MM.1S (cell line): Measurements from ENCODE around the gene NUDT5.

ENCODE experiments used
- DNase-seq: peaks from one replicate; pipeline ENCODE4 v3.0.0-alpha.2; 2015
- H2AFZ ChIP-seq: fragments of 300-600 bp; sonication (generic); 2 replicates; pipeline ENCODE4 v1.6.0; 2016; ENCODE audit warnings: antibody characterized with exemption, low read length
- H3F3A ChIP-seq: fragments of 300-600 bp; sonication (generic); 2 replicates; pipeline ENCODE4 v1.6.1; 2016; ENCODE audit warnings: mild to moderate bottlenecking, antibody characterized with exemption, low read length, moderate library complexity, mixed read lengths; ENCODE audit not compliant: insufficient read depth
- H3K27ac ChIP-seq: fragments of 300-600 bp; sonication (generic); 2 replicates; pipeline ENCODE4 v1.5.1; 2016; ENCODE audit warnings: mild to moderate bottlenecking, low read length
- H3K27me3 ChIP-seq: fragments of 300-600 bp; sonication (generic); replicated peaks from 2 replicates; pipeline ENCODE4 v1.6.0; 2016; ENCODE audit warnings: low read length; ENCODE audit not compliant: insufficient read depth
- H3K36me3 ChIP-seq: fragments of 300-600 bp; sonication (generic); replicated peaks from 2 replicates; pipeline ENCODE4 v1.6.1; 2016; ENCODE audit warnings: mild to moderate bottlenecking, low read length, mixed read lengths; ENCODE audit not compliant: insufficient read depth
- H3K4me1 ChIP-seq: fragments of 300-600 bp; sonication (generic); 2 replicates; pipeline ENCODE4 v1.6.1; 2016; ENCODE audit warnings: low read length, mixed read lengths
- H3K4me2 ChIP-seq: fragments of 300-600 bp; sonication (generic); 2 replicates; pipeline ENCODE4 v1.6.0; 2016; ENCODE audit warnings: low read depth, low read length
- H3K4me3 ChIP-seq: fragments of 300-600 bp; sonication (generic); 2 replicates; pipeline ENCODE4 v1.5.1; 2016; ENCODE audit warnings: low read length, mixed read lengths
- H3K79me2 ChIP-seq: fragments of 300-600 bp; sonication (generic); 2 replicates; pipeline ENCODE4 v1.6.1; 2016; ENCODE audit warnings: mixed run types, low read length, mixed read lengths
- H3K9ac ChIP-seq: fragments of 300-600 bp; sonication (generic); 2 replicates; pipeline ENCODE4 v1.6.1; 2016; ENCODE audit warnings: low read length, mixed read lengths
- H3K9me2 ChIP-seq: fragments of 300-600 bp; sonication (generic); replicated peaks from 2 replicates; pipeline ENCODE4 v1.6.1; 2016; ENCODE audit warnings: mild to moderate bottlenecking, low read length, mixed read lengths; ENCODE audit not compliant: insufficient read depth
- H3K9me3 ChIP-seq: fragments of 300-600 bp; sonication (generic); replicated peaks from 2 replicates; pipeline ENCODE4 v1.6.1; 2016; ENCODE audit warnings: mild to moderate bottlenecking, low read length, mixed read lengths; ENCODE audit not compliant: insufficient read depth
- H4K20me1 ChIP-seq: fragments of 300-600 bp; sonication (generic); 2 replicates; pipeline ENCODE4 v1.6.1; 2016; ENCODE audit warnings: mild to moderate bottlenecking, low read length, moderate library complexity, mixed read lengths; ENCODE audit not compliant: insufficient read depth
- EZH2 ChIP-seq: fragments of 300-600 bp; sonication (generic); optimal IDR thresholded peaks from 2 replicates; pipeline ENCODE3; 2017; ENCODE audit warnings: low read depth, mild to moderate bottlenecking, antibody characterized with exemption, low read length, mixed read lengths
- EZH2phosphoT487 ChIP-seq: fragments of 300-600 bp; sonication (generic); IDR thresholded peaks from 2 replicates; pipeline ENCODE4 v1.6.1; 2018; ENCODE audit warnings: antibody characterized with exemption, low read length
- TF ChIP-seq, protein P1 (sequence below): fragments of 300-600 bp; sonication (generic); IDR thresholded peaks from 2 replicates; pipeline ENCODE4 v1.5.1; 2016; ENCODE audit warnings: antibody characterized with exemption, low read length, mixed read lengths

Gene NUDT5

DNA sequence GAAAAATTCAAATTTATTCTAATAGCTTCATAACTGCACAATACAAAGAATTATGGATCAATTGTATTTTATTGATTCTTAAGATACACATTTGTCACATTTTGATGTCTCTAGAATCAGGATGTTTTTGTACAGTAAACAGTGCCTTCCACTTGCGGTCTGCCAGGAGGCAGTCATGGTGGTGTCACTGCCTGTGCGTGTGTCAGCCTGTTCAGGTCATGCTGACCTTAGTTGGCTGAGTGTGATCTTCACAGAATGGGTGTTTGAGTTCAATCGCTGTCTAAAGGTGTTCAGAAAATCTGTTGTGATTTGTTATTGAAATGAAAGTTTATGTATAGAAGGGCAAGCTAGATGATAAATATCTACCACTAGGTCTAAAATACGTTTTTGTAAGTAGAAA lies 45.5 kb downstream of the NUDT5 start:
- Histone ChIP-seq H3K79me2 (no peaks in the 10 kb centered on the region), H3F3A (no peaks in the 10 kb centered on the region), H3K4me1 (no peaks in the 10 kb centered on the region), H3K4me2 (no peak overlapping the region), H4K20me1 (no peaks in the 10 kb centered on the region), H3K9ac (no peak overlapping the region), H3K9me2 (no peaks in the 10 kb centered on the region), H3K36me3 (no peaks in the 10 kb centered on the region), H2AFZ (no peak overlapping the region), H3K4me3 (no peak overlapping the region), H3K27me3 (no peaks in the 10 kb centered on the region), H3K27ac (no peak overlapping the region), H3K9me3 (no peaks in the 10 kb centered on the region)
- no peak for TF ChIP-seq EZH2
- TF ChIP-seq, protein P1, sequence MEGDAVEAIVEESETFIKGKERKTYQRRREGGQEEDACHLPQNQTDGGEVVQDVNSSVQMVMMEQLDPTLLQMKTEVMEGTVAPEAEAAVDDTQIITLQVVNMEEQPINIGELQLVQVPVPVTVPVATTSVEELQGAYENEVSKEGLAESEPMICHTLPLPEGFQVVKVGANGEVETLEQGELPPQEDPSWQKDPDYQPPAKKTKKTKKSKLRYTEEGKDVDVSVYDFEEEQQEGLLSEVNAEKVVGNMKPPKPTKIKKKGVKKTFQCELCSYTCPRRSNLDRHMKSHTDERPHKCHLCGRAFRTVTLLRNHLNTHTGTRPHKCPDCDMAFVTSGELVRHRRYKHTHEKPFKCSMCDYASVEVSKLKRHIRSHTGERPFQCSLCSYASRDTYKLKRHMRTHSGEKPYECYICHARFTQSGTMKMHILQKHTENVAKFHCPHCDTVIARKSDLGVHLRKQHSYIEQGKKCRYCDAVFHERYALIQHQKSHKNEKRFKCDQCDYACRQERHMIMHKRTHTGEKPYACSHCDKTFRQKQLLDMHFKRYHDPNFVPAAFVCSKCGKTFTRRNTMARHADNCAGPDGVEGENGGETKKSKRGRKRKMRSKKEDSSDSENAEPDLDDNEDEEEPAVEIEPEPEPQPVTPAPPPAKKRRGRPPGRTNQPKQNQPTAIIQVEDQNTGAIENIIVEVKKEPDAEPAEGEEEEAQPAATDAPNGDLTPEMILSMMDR, result no peak
- no peak for TF ChIP-seq EZH2phosphoT487
- no peak for DNase-seq

DNA sequence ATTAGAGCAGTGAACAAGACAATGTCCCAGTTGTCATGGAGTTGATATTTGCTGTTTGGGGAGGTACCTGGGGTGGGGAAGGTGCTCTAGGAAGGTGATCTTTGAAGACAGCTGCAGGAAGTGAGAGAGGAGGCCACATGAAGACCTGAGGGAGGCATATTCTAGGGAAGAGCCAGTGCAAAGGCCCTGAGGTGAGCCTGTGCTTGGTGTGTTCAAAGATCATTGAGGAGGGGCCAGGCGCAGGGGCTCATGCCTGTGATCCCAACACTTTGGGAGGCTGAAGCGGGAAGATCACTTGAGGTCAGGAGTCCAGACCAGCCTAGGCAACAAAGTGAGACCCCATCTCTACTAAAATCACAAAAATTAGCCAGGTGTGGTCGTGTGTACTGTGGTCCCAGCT lies 51.2 kb downstream of the NUDT5 start:
- no peaks in the 10 kb centered on the region for H3K36me3 ChIP-seq
- no peaks in the 10 kb centered on the region for H3K27me3 ChIP-seq
- H3K4me2 ChIP-seq, result no peak overlapping the region
- no peaks in the 10 kb centered on the region for H3F3A ChIP-seq
- no peaks in the 10 kb centered on the region for H3K79me2 ChIP-seq
- no peaks in the 10 kb centered on the region for H3K9me2 ChIP-seq
- no peaks in the 10 kb centered on the region for H4K20me1 ChIP-seq
- no peak for DNase-seq
- H3K27ac ChIP-seq, result no peak overlapping the region
- no peak for TF ChIP-seq EZH2phosphoT487
- TF ChIP-seq, protein P1, result no peak
- no peak for TF ChIP-seq EZH2
- H3K9me3 ChIP-seq, result no peaks in the 10 kb centered on the region
- H3K4me3 ChIP-seq, result no peak overlapping the region
- no peak overlapping the region for H2AFZ ChIP-seq
- H3K4me1 ChIP-seq, result no peaks in the 10 kb centered on the region
- H3K9ac ChIP-seq, result no peak overlapping the region

DNA sequence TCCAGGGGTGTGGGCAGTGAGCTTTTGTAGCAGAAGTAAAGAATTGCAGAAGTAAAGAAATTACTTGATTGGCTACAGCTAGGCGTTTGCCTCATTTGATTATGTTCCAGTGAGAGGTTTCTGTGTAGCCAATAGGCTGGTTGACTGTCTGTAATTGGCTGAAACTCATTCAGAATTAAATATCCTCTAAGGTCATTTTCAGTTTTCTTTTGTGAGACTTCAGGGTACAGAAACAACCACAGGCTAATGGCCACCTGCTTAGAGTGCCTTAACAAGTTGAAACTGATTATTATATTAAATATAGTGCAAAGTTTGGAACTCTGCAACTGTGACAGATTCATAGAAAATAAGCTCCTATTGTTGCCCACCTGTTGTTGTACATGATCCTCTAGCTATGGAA lies 55.7 kb downstream of the NUDT5 start:
- peak; percentile 33 for DNase-seq
- TF ChIP-seq EZH2phosphoT487, result no peak
- TF ChIP-seq, protein P1, result no peak

More for the DNA sequence above, 55.7 kb downstream of the NUDT5 start:
- Histone ChIP-seq H3K9ac (no peak overlapping the region), H4K20me1 (no peaks in the 10 kb centered on the region), H3K4me2 (no peak overlapping the region), H3K4me1 (no peaks in the 10 kb centered on the region), H2AFZ (no peak overlapping the region), H3K27ac (no peak overlapping the region), H3K9me2 (no peaks in the 10 kb centered on the region), H3K27me3 (no peaks in the 10 kb centered on the region), H3K36me3 (no peaks in the 10 kb centered on the region), H3F3A (no peaks in the 10 kb centered on the region), H3K9me3 (no peaks in the 10 kb centered on the region), H3K79me2 (no peaks in the 10 kb centered on the region), H3K4me3 (no peak overlapping the region)
